HCT116 (cell line): Measurements from ENCODE around the gene SHROOM3. TPM values are rescaled to one million over a fixed set of nuclear protein-coding genes. Genes with fewer than 3 reads are reported as not detected.

Source experiments
- ATAC-seq: fragments of 200-7000 bp; cut with Tn5 transposase; 2 replicates; pipeline ENCODE4 v1.9.1; 2020; ENCODE audit warnings: mild to moderate bottlenecking, moderate library complexity
- BruUV-seq: library from RNA; stranded (reverse); fragments of 400-500 nt; replicated peaks from 2 replicates; lab custom pipeline; 2021; lab: Mats Ljungman, UMichigan
- CTCF ChIA-PET: fragments of 300-600 bp; sonication (Branson Sonifier 250); formaldehyde crosslinking; loops from one replicate; lab custom pipeline; 2021; ENCODE audit warnings: antibody characterized with exemption; lab: Charles Lee
- POLR2A ChIA-PET: fragments of 300-600, 350-600 bp; sonication (Branson Sonifier 250); formaldehyde crosslinking; loops from one replicate; lab custom pipeline; 2021; ENCODE audit warnings: antibody characterized with exemption; lab: Charles Lee
- RAD21 ChIA-PET, 2 experiments: fragments of 300-600 bp; sonication (Branson Sonifier 250); formaldehyde crosslinking; loops; one replicate each; lab custom pipeline; 2023; ENCODE audit warnings: low total read pairs in 2 of 2; ENCODE audit not compliant: uncharacterized antibody in 2 of 2, unreplicated experiment in 2 of 2, low non-redundant PET in 1 of 2; lab: Charles Lee
- DNase-seq: peaks from one replicate; pipeline ENCODE4 v3.0.0-alpha.2; 2010; ENCODE audit warnings: low read depth, low spot score
- H2AFZ ChIP-seq: fragments of 200-600 bp; shearing (Covaris generic), sonication (generic); 2 replicates; pipeline ENCODE4 v1.6.1; 2017; ENCODE audit warnings: low read depth, mixed run types, mixed read lengths, antibody characterized with exemption, low read length; ENCODE audit not compliant: poor library complexity, severe bottlenecking
- H3K27ac ChIP-seq: 2 replicates; pipeline ENCODE4 v1.5.1; 2012; ENCODE audit warnings: low read depth, low read length
- H3K27me3 ChIP-seq: fragments of 200-600 bp; sonication (generic); 2 replicates; pipeline ENCODE4 v1.6.1; 2016; ENCODE audit warnings: mixed run types, low read length, mixed read lengths; ENCODE audit not compliant: insufficient read depth
- H3K36me3 ChIP-seq, 2 experiments: fragments of 200-500 bp in 1 of 2; fragments of 200-600 bp in 1 of 2; sonication (Bioruptor generic) in 1 of 2; sonication (generic) in 1 of 2; 2 replicates each; pipeline versions ENCODE4 v1.5.1 to v1.6.1; 2014 to 2016; ENCODE audit warnings: low read length in 2 of 2, inconsistent platforms in 1 of 2, mixed read lengths in 1 of 2, mixed run types in 1 of 2; ENCODE audit not compliant: insufficient read depth in 2 of 2, control insufficient read depth in 1 of 2
- H3K4me1 ChIP-seq, 2 experiments: fragments of 200-600 bp in 1 of 2; sonication (generic) in 1 of 2; 2 replicates each; pipeline versions ENCODE4 v1.5.1 to v1.6.1; 2012 to 2017; ENCODE audit warnings: low read length in 2 of 2, inconsistent platforms in 1 of 2, mild to moderate bottlenecking in 1 of 2, mixed read lengths in 1 of 2, mixed run types in 1 of 2, moderate library complexity in 1 of 2; ENCODE audit not compliant: insufficient read depth in 2 of 2, control insufficient read depth in 1 of 2
- H3K4me2 ChIP-seq: fragments of 200-600 bp; sonication (generic); 2 replicates; pipeline ENCODE4 v1.6.1; 2017; ENCODE audit warnings: mixed run types, low read length, mixed read lengths
- H3K4me3 ChIP-seq, 2 experiments: fragments of 200-600 bp in 1 of 2; sonication (generic) in 1 of 2; replicated peaks in 1 of 2; 2 replicates each; pipeline ENCODE4 v1.5.1; 2011 to 2016; ENCODE audit warnings: low read length in 2 of 2, control low read depth in 1 of 2, low read depth in 1 of 2, mild to moderate bottlenecking in 1 of 2, mixed read lengths in 1 of 2, mixed run types in 1 of 2
- H3K79me2 ChIP-seq: fragments of 200-600 bp; sonication (generic); 2 replicates; pipeline ENCODE4 v1.6.1; 2017; ENCODE audit warnings: mild to moderate bottlenecking, mixed run types, low read length, moderate library complexity, mixed read lengths; ENCODE audit not compliant: insufficient read depth
- H3K9ac ChIP-seq: fragments of 200-600 bp; sonication (generic); 2 replicates; pipeline ENCODE4 v1.6.1; 2016; ENCODE audit warnings: low read length, mixed read lengths
- H3K9me2 ChIP-seq: fragments of 200-600 bp; sonication (generic), shearing (Covaris generic); 2 replicates; pipeline ENCODE4 v1.6.1; 2017; ENCODE audit warnings: mixed run types, mild to moderate bottlenecking, moderate library complexity; ENCODE audit not compliant: insufficient read depth
- H3K9me3 ChIP-seq, 2 experiments: fragments of 200-500 bp in 1 of 2; fragments of 200-600 bp in 1 of 2; sonication (Bioruptor generic) in 1 of 2; sonication (generic) in 1 of 2; 2 replicates each; pipeline ENCODE4 v1.6.1; 2014 to 2017; ENCODE audit warnings: low read length in 2 of 2, mixed read lengths in 2 of 2, inconsistent platforms in 1 of 2, low read depth in 1 of 2, mild to moderate bottlenecking in 1 of 2, mixed run types in 1 of 2, moderate library complexity in 1 of 2; ENCODE audit not compliant: control insufficient read depth in 1 of 2, insufficient read depth in 1 of 2
- H4K20me1 ChIP-seq: fragments of 200-600 bp; sonication (generic), shearing (Covaris generic); 2 replicates; pipeline ENCODE4 v1.6.1; 2017; ENCODE audit warnings: mixed run types, mild to moderate bottlenecking, moderate library complexity; ENCODE audit not compliant: insufficient read depth
- ATF3 ChIP-seq: IDR thresholded peaks from 2 replicates; pipeline ENCODE4 v1.6.1; 2012
- CTCF ChIP-seq, 3 experiments: fragments of 200-600 bp in 1 of 3; sonication (generic) in 1 of 3; IDR thresholded peaks in 2 of 3; conservative IDR thresholded peaks in 1 of 3; 2 replicates each; pipeline ENCODE4 v1.5.1; 2012 to 2017; ENCODE audit warnings: low read depth in 2 of 3, low read length in 2 of 3, antibody characterized with exemption in 1 of 3, borderline replicate concordance in 1 of 3, control low read depth in 1 of 3, mild to moderate bottlenecking in 1 of 3, mixed read lengths in 1 of 3, mixed run types in 1 of 3, moderate library complexity in 1 of 3; ENCODE audit not compliant: insufficient read depth in 1 of 3
- EZH2 ChIP-seq: fragments of 200-600 bp; sonication (generic); IDR thresholded peaks from 2 replicates; pipeline ENCODE4 v1.6.1; 2017; ENCODE audit warnings: antibody characterized with exemption, mixed run types
- EZH2phosphoT487 ChIP-seq: fragments of 200-600 bp; IDR thresholded peaks from 2 replicates; pipeline ENCODE4 v1.6.1; 2018; ENCODE audit warnings: antibody characterized with exemption, borderline replicate concordance
- POLR2AphosphoS5 ChIP-seq: IDR thresholded peaks from 2 replicates; pipeline ENCODE4 v1.6.1; 2011; ENCODE audit warnings: mild to moderate bottlenecking, low read depth, low read length, moderate library complexity
- REST ChIP-seq: IDR thresholded peaks from 2 replicates; pipeline ENCODE4 v1.6.1; 2012; ENCODE audit warnings: low read depth
- SRF ChIP-seq: IDR thresholded peaks from 2 replicates; pipeline ENCODE4 v1.6.1; 2012; ENCODE audit warnings: low read depth
- ZBTB33 ChIP-seq: IDR thresholded peaks from 2 replicates; pipeline ENCODE4 v1.6.1; 2011; ENCODE audit warnings: mild to moderate bottlenecking, low read length, moderate library complexity; ENCODE audit not compliant: insufficient replicate concordance; ENCODE audit errors: extremely low read depth
- ZFX ChIP-seq: fragments of 450-650 bp; IDR thresholded peaks from 2 replicates; pipeline ENCODE4 v1.6.1; 2017
- intact Hi-C: fragments of 100-400 bp; cut with micrococcal nuclease; formaldehyde crosslinking; loops from 2 replicates; pipeline ENCODE4 v1.10.0; 2022
- total RNA-seq: library from RNA; stranded (reverse); gene quantifications from one replicate; pipeline ENCODE4 v1.2.1, GENCODE V29; 2021; ENCODE audit not compliant: unreplicated experiment

The SHROOM3 gene
- total RNA-seq, 1 experiment from 2014 or later, result 22.5 TPM

GRCh38 chr4:76499461-76499860 is 64.4 kb downstream of the SHROOM3 start (continued):
- TF ChIP-seq ZBTB33 (no peak), CTCF (IDR thresholded peaks at IDR 0.05 in 2 of 3, conservative IDR thresholded peaks at IDR 0.05 in 1 of 3; ENCODE audit: borderline replicate concordance in 1 of 3, insufficient read depth in 1 of 3, low read depth in 2 of 3, low read length in 2 of 3) (no peak), ZFX (no peak), EZH2phosphoT487 (no peak), POLR2AphosphoS5 (no peak)

- H3K9me3 ChIP-seq, result no peaks in the 10 kb centered on the region
- H3K79me2 ChIP-seq, result no peaks in the 10 kb centered on the region
- CTCF ChIA-PET, result interaction anchor here (3.6 to 6.4 kb wide), 2 partner anchors 70 to 323 kb away, joined by 17 to 125 read pairs; partner anchors contain the start of gene SHROOM3
- no peak overlapping the region for H3K4me3 ChIP-seq
- H2AFZ ChIP-seq, result no peak overlapping the region
- no peak for TF ChIP-seq SRF
- no peak for TF ChIP-seq REST
- no peak for TF ChIP-seq ATF3
- TF ChIP-seq POLR2AphosphoS5, result no peak
- TF ChIP-seq EZH2, result no peak
- no peak for TF ChIP-seq CTCF (IDR thresholded peaks at IDR 0.05 in 2 of 3, conservative IDR thresholded peaks at IDR 0.05 in 1 of 3; ENCODE audit: borderline replicate concordance in 1 of 3, insufficient read depth in 1 of 3, low read depth in 2 of 3, low read length in 2 of 3)
- intact Hi-C loops, result loop anchor here (10.0 kb wide), 1 partner anchor 508 kb away; the partner anchor contains the start of gene SDAD1
- H3K27ac ChIP-seq, result no peak overlapping the region
- BruUV-seq, result no TSS peak
- ATAC-seq (no peak), DNase-seq (no peak)
- no peaks in the 10 kb centered on the region for H4K20me1 ChIP-seq
- H3K9me2 ChIP-seq, result no peaks in the 10 kb centered on the region
- POLR2A ChIA-PET, result no interaction called here
- H3K36me3 ChIP-seq, result no peaks in the 10 kb centered on the region
- no peak overlapping the region for H3K4me2 ChIP-seq
- RAD21 ChIA-PET, result no interaction called here
- H3K9ac ChIP-seq, result no peak overlapping the region
- H3K27me3 ChIP-seq, result no peaks in the 10 kb centered on the region
- no peaks in the 10 kb centered on the region for H3K4me1 ChIP-seq
Observed at GRCh38 chr4:76502886-76503285, 67.9 kb downstream of the SHROOM3 start.
